CD14-positive monocyte (primary cell): ENCODE results near the gene ECE2. TPM values are rescaled to one million over a fixed set of nuclear protein-coding genes. Genes with fewer than 3 reads are reported as not detected.

ENCODE experiments used
- DNase-seq, 3 donors: peaks; one replicate each; pipeline ENCODE4 v3.0.0-alpha.2; 2011 to 2022
- H2AFZ ChIP-seq: 2 replicates; pipeline ENCODE4 v1.6.0; 2012; ENCODE audit warnings: mild to moderate bottlenecking, low read depth, low read length, inconsistent platforms; ENCODE audit not compliant: insufficient read depth, poor library complexity, severe bottlenecking
- H3K27ac ChIP-seq, 2 donors: 1 replicate in 1 of 2; 2 replicates in 1 of 2; pipeline ENCODE4 v1.5.1; 2012 to 2013; ENCODE audit warnings: low read length in 2 of 2, control low read depth in 1 of 2, inconsistent platforms in 1 of 2, low read depth in 1 of 2, mild to moderate bottlenecking in 1 of 2
- H3K27me3 ChIP-seq, 2 donors: one replicate each; pipeline versions ENCODE4 v1.6.0 to v1.6.1; 2011 to 2013; ENCODE audit warnings: low read length in 2 of 2; ENCODE audit not compliant: control insufficient read depth in 2 of 2, insufficient read depth in 2 of 2
- H3K36me3 ChIP-seq, 2 donors: replicated peaks in 1 of 2; 1 replicate in 1 of 2; 2 replicates in 1 of 2; pipeline versions ENCODE4 v1.5.1 to v1.6.1; 2012 to 2013; ENCODE audit warnings: low read length in 2 of 2, control low read depth in 1 of 2, inconsistent platforms in 1 of 2, mild to moderate bottlenecking in 1 of 2; ENCODE audit not compliant: insufficient read depth in 2 of 2, control insufficient read depth in 1 of 2
- H3K4me1 ChIP-seq, 2 donors: 1 replicate in 1 of 2; 2 replicates in 1 of 2; pipeline versions ENCODE4 v1.5.1 to v1.6.1; 2012 to 2013; ENCODE audit warnings: low read length in 2 of 2, control low read depth in 1 of 2, inconsistent platforms in 1 of 2, mild to moderate bottlenecking in 1 of 2, moderate library complexity in 1 of 2; ENCODE audit not compliant: insufficient read depth in 2 of 2, control insufficient read depth in 1 of 2
- H3K4me2 ChIP-seq: replicated peaks from 2 replicates; pipeline ENCODE3; 2012; ENCODE audit warnings: low read length, moderate library complexity, mild to moderate bottlenecking; ENCODE audit not compliant: poor library complexity, severe bottlenecking; ENCODE audit errors: extremely low read depth
- H3K4me3 ChIP-seq, 3 experiments: fragments of 200-600 bp in 1 of 3; sonication (generic) in 1 of 3; replicated peaks in 1 of 3; 1 replicate in 2 of 3; 2 replicates in 1 of 3; pipeline ENCODE4 v1.5.1; 2011 to 2013; ENCODE audit warnings: low read length in 3 of 3, mild to moderate bottlenecking in 3 of 3, control low read depth in 2 of 3, low read depth in 2 of 3, inconsistent platforms in 1 of 3, moderate library complexity in 1 of 3
- H3K79me2 ChIP-seq: 2 replicates; pipeline ENCODE4 v1.6.0; 2012; ENCODE audit warnings: mild to moderate bottlenecking, control low read depth, inconsistent platforms, low read length, moderate library complexity; ENCODE audit not compliant: insufficient read depth
- H3K9ac ChIP-seq: 2 replicates; pipeline ENCODE4 v1.6.0; 2017; ENCODE audit warnings: low read length, mild to moderate bottlenecking; ENCODE audit not compliant: insufficient read depth, poor library complexity, severe bottlenecking
- H3K9me3 ChIP-seq, 2 donors: replicated peaks in 1 of 2; 1 replicate in 1 of 2; 2 replicates in 1 of 2; pipeline versions ENCODE4 v1.5.1 to v1.6.1; 2012 to 2013; ENCODE audit warnings: low read length in 2 of 2, control low read depth in 1 of 2; ENCODE audit not compliant: control insufficient read depth in 1 of 2, insufficient read depth in 1 of 2
- H4K20me1 ChIP-seq: 2 replicates; pipeline ENCODE4 v1.6.0; 2012; ENCODE audit warnings: mild to moderate bottlenecking, low read length, control low read depth, moderate library complexity; ENCODE audit not compliant: insufficient read depth
- H3K27ac Mint-ChIP-seq, 7 donors: one replicate each; pipeline ENCODE4 v1.8.0; 2020; ENCODE audit warnings: mild to moderate bottlenecking in 7 of 7, mixed read lengths in 7 of 7, moderate library complexity in 6 of 7, inconsistent platforms in 2 of 7
- H3K27me3 Mint-ChIP-seq, 3 donors: one replicate each; pipeline ENCODE4 v1.8.0; 2021 to 2022; ENCODE audit warnings: low read depth in 3 of 3, mild to moderate bottlenecking in 3 of 3, mixed read lengths in 3 of 3, moderate library complexity in 3 of 3, inconsistent platforms in 1 of 3
- H3K36me3 Mint-ChIP-seq, 2 donors: one replicate each; pipeline ENCODE4 v1.8.0; 2020; ENCODE audit warnings: mixed read lengths in 2 of 2, inconsistent platforms in 1 of 2, mild to moderate bottlenecking in 1 of 2
- H3K4me1 Mint-ChIP-seq: one replicate; pipeline ENCODE4 v1.8.0; 2020; ENCODE audit warnings: mild to moderate bottlenecking, mixed read lengths
- H3K4me3 Mint-ChIP-seq, 2 donors: one replicate each; pipeline ENCODE4 v1.8.0; 2020; ENCODE audit warnings: mild to moderate bottlenecking in 2 of 2, mixed read lengths in 2 of 2, moderate library complexity in 1 of 2
- H3K9me3 Mint-ChIP-seq, 7 donors: one replicate each; pipeline ENCODE4 v1.8.0; 2020 to 2022; ENCODE audit warnings: mixed read lengths in 7 of 7, mild to moderate bottlenecking in 6 of 7, moderate library complexity in 6 of 7, inconsistent platforms in 2 of 7
- WGBS: methylation state at CpG from one replicate; pipeline ENCODE4 v1.1.5; 2013; ENCODE audit warnings: missing lambda C conversion rate; ENCODE audit not compliant: insufficient coverage; 5-methylcytosine and 5-hydroxymethylcytosine counted together
- intact Hi-C, 2 donors: fragments of 100-400 bp; cut with micrococcal nuclease; formaldehyde crosslinking; loops; one replicate each; pipeline versions ENCODE4 v1.15.0 to v1.15.1; 2023
- polyA plus RNA-seq, 3 donors: library from polyadenylated mRNA; depleted of rRNA in 1 of 3; unstranded in 2 of 3; stranded (reverse) in 1 of 3; fragments of 300-500 nt in 2 of 3; fragments of >200 nt in 1 of 3; fragmentation: Illumina TruSeq in 2 of 3; gene quantifications; 1 replicate in 2 of 3; 2 replicates in 1 of 3; pipeline ENCODE4 v1.2.3, GENCODE V29; 2012 to 2021
- TF ChIP-seq, protein P1 (sequence below): fragments of 200-600 bp; IDR thresholded peaks from one replicate; pipeline ENCODE4 v1.8.0; 2022; ENCODE audit warnings: antibody characterized with exemption, mild to moderate bottlenecking

Gene ECE2
- polyA plus RNA-seq, 3 donors: not detected

DNA sequence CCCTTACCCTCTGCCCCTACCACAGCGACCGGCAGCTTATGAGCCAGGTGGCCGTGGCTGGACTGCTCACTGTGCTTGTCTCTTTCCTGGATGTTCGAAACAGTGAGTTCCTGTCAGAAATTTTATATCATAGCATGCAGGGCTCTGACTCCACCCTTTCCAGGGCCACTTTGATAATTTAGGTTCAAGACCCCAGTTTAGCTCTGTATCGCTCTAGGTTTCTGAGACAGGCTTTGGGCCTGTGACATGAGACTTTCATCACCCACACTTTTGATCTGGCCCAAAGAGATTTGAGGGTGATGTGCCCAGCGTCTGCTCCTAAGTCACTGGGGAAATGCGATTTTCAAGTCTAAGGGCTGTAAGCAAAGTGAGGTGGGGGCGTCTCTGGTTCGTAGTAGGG is 32.1 kb downstream of the ECE2 start:
- H3K27ac ChIP-seq: no peak overlapping the region
- no peak for DNase-seq
- H3K27ac Mint-ChIP-seq: peak overlapping the region in 2 of 7 donors; percentile 12 to 22
- TF ChIP-seq, protein P1, sequence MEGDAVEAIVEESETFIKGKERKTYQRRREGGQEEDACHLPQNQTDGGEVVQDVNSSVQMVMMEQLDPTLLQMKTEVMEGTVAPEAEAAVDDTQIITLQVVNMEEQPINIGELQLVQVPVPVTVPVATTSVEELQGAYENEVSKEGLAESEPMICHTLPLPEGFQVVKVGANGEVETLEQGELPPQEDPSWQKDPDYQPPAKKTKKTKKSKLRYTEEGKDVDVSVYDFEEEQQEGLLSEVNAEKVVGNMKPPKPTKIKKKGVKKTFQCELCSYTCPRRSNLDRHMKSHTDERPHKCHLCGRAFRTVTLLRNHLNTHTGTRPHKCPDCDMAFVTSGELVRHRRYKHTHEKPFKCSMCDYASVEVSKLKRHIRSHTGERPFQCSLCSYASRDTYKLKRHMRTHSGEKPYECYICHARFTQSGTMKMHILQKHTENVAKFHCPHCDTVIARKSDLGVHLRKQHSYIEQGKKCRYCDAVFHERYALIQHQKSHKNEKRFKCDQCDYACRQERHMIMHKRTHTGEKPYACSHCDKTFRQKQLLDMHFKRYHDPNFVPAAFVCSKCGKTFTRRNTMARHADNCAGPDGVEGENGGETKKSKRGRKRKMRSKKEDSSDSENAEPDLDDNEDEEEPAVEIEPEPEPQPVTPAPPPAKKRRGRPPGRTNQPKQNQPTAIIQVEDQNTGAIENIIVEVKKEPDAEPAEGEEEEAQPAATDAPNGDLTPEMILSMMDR: no peak
- no peaks in the 10 kb centered on the region for H3K4me1 ChIP-seq
- H2AFZ ChIP-seq: no peak overlapping the region
- no peaks in the 10 kb centered on the region for H3K27me3 Mint-ChIP-seq
- WGBS: 100% methylated on average over 8 of the region's 9 CpGs
- no peak overlapping the region for H3K4me3 Mint-ChIP-seq
- H3K4me3 ChIP-seq: no peak overlapping the region
- no peaks in the 10 kb centered on the region for H3K4me1 Mint-ChIP-seq
- peaks cover under 1% of the 10 kb centered on the region for H3K79me2 ChIP-seq
- intact Hi-C loops: no loop called here
- H3K9me3 Mint-ChIP-seq: no peaks in the 10 kb centered on the region
- no peak overlapping the region for H3K9ac ChIP-seq
- peaks cover 7% of the 10 kb centered on the region for H4K20me1 ChIP-seq
- H3K9me3 ChIP-seq: no peaks in the 10 kb centered on the region
- H3K36me3 ChIP-seq: peaks cover 59 to 63% of the 10 kb centered on the region in 2 donors
- H3K27me3 ChIP-seq: no peaks in the 10 kb centered on the region
- peaks cover 60 to 68% of the 10 kb centered on the region in 2 donors for H3K36me3 Mint-ChIP-seq
- no peak overlapping the region for H3K4me2 ChIP-seq

DNA sequence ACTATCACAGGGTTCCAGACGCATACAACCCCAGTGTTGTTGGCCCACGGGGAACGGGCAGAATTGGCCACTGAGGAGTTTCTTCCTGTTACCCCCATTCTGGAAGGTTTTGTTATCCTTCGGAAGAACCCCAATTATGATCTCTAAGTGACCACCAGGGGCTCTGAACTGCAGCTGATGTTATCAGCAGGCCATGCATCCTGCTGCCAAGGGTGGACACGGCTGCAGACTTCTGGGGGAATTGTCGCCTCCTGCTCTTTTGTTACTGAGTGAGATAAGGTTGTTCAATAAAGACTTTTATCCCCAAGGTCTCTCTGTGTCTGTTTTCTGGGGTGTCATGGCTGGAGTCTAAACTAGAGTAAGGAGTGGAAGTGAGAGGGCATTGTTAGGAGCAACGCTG is 32.9 kb downstream of the ECE2 start:
- Mint-ChIP-seq H3K9me3 (no peaks in the 10 kb centered on the region), H3K36me3 (peaks cover 52 to 59% of the 10 kb centered on the region in 2 donors), H3K4me3 (no peak overlapping the region), H3K27ac (peak overlapping the region in 1 of 7 donors; percentile 56), H3K4me1 (no peaks in the 10 kb centered on the region), H3K27me3 (no peaks in the 10 kb centered on the region)
- Histone ChIP-seq H3K27ac (no peak overlapping the region), H3K27me3 (no peaks in the 10 kb centered on the region), H3K4me1 (peaks cover 1 to 2% of the 10 kb centered on the region in 2 donors), H2AFZ (no peak overlapping the region), H3K9me3 (no peaks in the 10 kb centered on the region), H4K20me1 (peaks cover 7% of the 10 kb centered on the region), H3K4me3 (no peak overlapping the region), H3K4me2 (no peak overlapping the region), H3K9ac (no peak overlapping the region), H3K36me3 (peaks cover 51 to 55% of the 10 kb centered on the region in 2 donors), H3K79me2 (no peaks in the 10 kb centered on the region)
- WGBS: 95% methylated on average over 3 of the region's 7 CpGs
- intact Hi-C loops: no loop called here
- DNase-seq: no peak
- TF ChIP-seq, protein P1: no peak
